Mucosa of stomach (tissue), 1 donor: ENCODE measurements around the gene GATA6.

Experiments used
- H3K27me3 ChIP-seq: one replicate; pipeline ENCODE4 v1.7.0; 2013; ENCODE audit warnings: mild to moderate bottlenecking, low read length; ENCODE audit not compliant: control insufficient read depth, insufficient read depth
- H3K36me3 ChIP-seq: one replicate; pipeline ENCODE4 v1.7.0; 2013; ENCODE audit warnings: low read length; ENCODE audit not compliant: control insufficient read depth, insufficient read depth
- H3K4me1 ChIP-seq: one replicate; pipeline ENCODE4 v1.7.0; 2013; ENCODE audit warnings: mild to moderate bottlenecking, low read length; ENCODE audit not compliant: control insufficient read depth, insufficient read depth
- H3K4me3 ChIP-seq: one replicate; pipeline ENCODE4 v1.7.0; 2013; ENCODE audit warnings: low read length
- H3K9ac ChIP-seq: one replicate; pipeline ENCODE4 v1.7.0; 2013; ENCODE audit warnings: mild to moderate bottlenecking, low read length, moderate library complexity
- H3K9me3 ChIP-seq: one replicate; pipeline ENCODE4 v1.7.0; 2013; ENCODE audit warnings: mild to moderate bottlenecking, low read length, moderate library complexity; ENCODE audit not compliant: control insufficient read depth
- donor health status: Pancreatic carcinoma.

The GATA6 gene

GRCh38 chr18:22168360-22168921, 948 bp upstream of the GATA6 start:
- no peaks in the 10 kb centered on the region for H3K9me3 ChIP-seq
- H3K9ac ChIP-seq = peak overlapping the region; percentile 99
- H3K4me3 ChIP-seq = peak overlapping the region; percentile 72
- H3K4me1 ChIP-seq = peaks cover 7% of the 10 kb centered on the region
- H3K27me3 ChIP-seq = peaks cover 40% of the 10 kb centered on the region
- peaks cover 11% of the 10 kb centered on the region for H3K36me3 ChIP-seq

GRCh38 chr18:22169889-22170420, 566 bp downstream of the GATA6 start:
- Histone ChIP-seq H3K9me3 (no peaks in the 10 kb centered on the region), H3K4me3 (peak overlapping the region; percentile 93), H3K4me1 (no peaks in the 10 kb centered on the region), H3K36me3 (peaks cover 25% of the 10 kb centered on the region), H3K27me3 (peaks cover 35% of the 10 kb centered on the region), H3K9ac (peak overlapping the region; percentile 99)

GRCh38 chr18:22170421-22171257, 1.2 kb downstream of the GATA6 start:
- peaks cover 31% of the 10 kb centered on the region for H3K27me3 ChIP-seq
- H3K4me1 ChIP-seq = no peaks in the 10 kb centered on the region

GRCh38 chr18:22171258-22172119, 2.1 kb downstream of the GATA6 start:
- Histone ChIP-seq H3K9ac (peak overlapping the region; percentile 99), H3K36me3 (peaks cover 29% of the 10 kb centered on the region), H3K4me3 (peak overlapping the region; percentile 93), H3K27me3 (peaks cover 24% of the 10 kb centered on the region), H3K9me3 (no peaks in the 10 kb centered on the region), H3K4me1 (no peaks in the 10 kb centered on the region)

More at GRCh38 chr18:22170421-22171257, 1.2 kb downstream of the GATA6 start:
- Histone ChIP-seq H3K9me3 (no peaks in the 10 kb centered on the region), H3K4me3 (peak overlapping the region; percentile 93), H3K36me3 (peaks cover 29% of the 10 kb centered on the region), H3K9ac (peak overlapping the region; percentile 99)

- H3K9ac ChIP-seq = peak overlapping the region; percentile 87
- peaks cover 29% of the 10 kb centered on the region for H3K36me3 ChIP-seq
- no peaks in the 10 kb centered on the region for H3K4me1 ChIP-seq
- no peaks in the 10 kb centered on the region for H3K9me3 ChIP-seq
- peak overlapping the region; percentile 57 for H3K4me3 ChIP-seq
- H3K27me3 ChIP-seq = peaks cover 18% of the 10 kb centered on the region
These were observed 2.8 kb downstream of the GATA6 start for GRCh38 chr18:22172120-22172582.

GRCh38 chr18:22172594-22173049, 3.2 kb downstream of the GATA6 start:
- H3K4me3 ChIP-seq = peak overlapping the region; percentile 57
- H3K27me3 ChIP-seq = peaks cover 13% of the 10 kb centered on the region
- peaks cover 29% of the 10 kb centered on the region for H3K36me3 ChIP-seq
- H3K9me3 ChIP-seq = no peaks in the 10 kb centered on the region
- peak overlapping the region; percentile 87 for H3K9ac ChIP-seq
- no peaks in the 10 kb centered on the region for H3K4me1 ChIP-seq

- Histone ChIP-seq H3K9me3 (no peaks in the 10 kb centered on the region), H3K4me3 (peak overlapping the region; percentile 57), H3K4me1 (peaks cover 4% of the 10 kb centered on the region), H3K36me3 (peaks cover 33% of the 10 kb centered on the region), H3K27me3 (peaks cover 7% of the 10 kb centered on the region), H3K9ac (peak overlapping the region; percentile 87)
These were observed 4.0 kb downstream of the GATA6 start for GRCh38 chr18:22173221-22173927.

- peaks cover 9% of the 10 kb centered on the region for H3K4me1 ChIP-seq
- H3K36me3 ChIP-seq = peaks cover 36% of the 10 kb centered on the region
- peak overlapping the region; percentile 57 for H3K4me3 ChIP-seq
- peaks cover 5% of the 10 kb centered on the region for H3K27me3 ChIP-seq
- H3K9me3 ChIP-seq = no peaks in the 10 kb centered on the region
- peak overlapping the region; percentile 87 for H3K9ac ChIP-seq
These were observed 4.5 kb downstream of the GATA6 start for GRCh38 chr18:22173928-22174301.

GRCh38 chr18:22174341-22175145, 5.2 kb downstream of the GATA6 start:
- peaks cover 16% of the 10 kb centered on the region for H3K4me1 ChIP-seq
- H3K36me3 ChIP-seq = peaks cover 36% of the 10 kb centered on the region
- H3K4me3 ChIP-seq = peak overlapping the region; percentile 63
- H3K27me3 ChIP-seq = peaks cover 5% of the 10 kb centered on the region
- H3K9me3 ChIP-seq = no peaks in the 10 kb centered on the region
- peak overlapping the region; percentile 87 for H3K9ac ChIP-seq

- Histone ChIP-seq H3K27me3 (peaks cover 2% of the 10 kb centered on the region), H3K36me3 (peaks cover 36% of the 10 kb centered on the region), H3K4me1 (peaks cover 20% of the 10 kb centered on the region), H3K4me3 (peak overlapping the region; percentile 63), H3K9ac (peak overlapping the region; percentile 87), H3K9me3 (no peaks in the 10 kb centered on the region)
These were observed 6.0 kb downstream of the GATA6 start for GRCh38 chr18:22175346-22175745.
